BLaER1 (cell line): ENCODE measurements around the gene ZFAND2B.
"Not testable (repeated sequence)": the region's sequence is repeated elsewhere in the genome, so short reads cannot be mapped to it uniquely, and the experiment has no call there.

ENCODE experiments used
- H3K27ac ChIP-seq: shearing (Covaris generic); formaldehyde crosslinking; 2 replicates; pipeline ENCODE4 v1.8.1; 2022
- H3K27me3 ChIP-seq: shearing (Covaris generic); formaldehyde crosslinking; 2 replicates; pipeline ENCODE4 v1.8.1; 2022
- H3K36me3 ChIP-seq: shearing (Covaris generic); formaldehyde crosslinking; 2 replicates; pipeline ENCODE4 v1.8.1; 2022
- H3K4me1 ChIP-seq: shearing (Covaris generic); formaldehyde crosslinking; 2 replicates; pipeline ENCODE4 v1.8.1; 2022
- H3K4me2 ChIP-seq: shearing (Covaris generic); formaldehyde crosslinking; 2 replicates; pipeline ENCODE4 v1.8.1; 2022
- H3K4me3 ChIP-seq: shearing (Covaris generic); formaldehyde crosslinking; 2 replicates; pipeline ENCODE4 v1.8.1; 2022
- H3K9ac ChIP-seq: shearing (Covaris generic); formaldehyde crosslinking; 2 replicates; pipeline ENCODE4 v1.8.1; 2022
- H3K9me3 ChIP-seq: shearing (Covaris generic); formaldehyde crosslinking; 2 replicates; pipeline ENCODE4 v1.8.1; 2022
- H4K20me1 ChIP-seq: shearing (Covaris generic); formaldehyde crosslinking; 2 replicates; pipeline ENCODE4 v1.8.1; 2022
- Cebpa-rat ChIP-seq: shearing (Covaris generic); IDR thresholded peaks from 2 replicates; pipeline ENCODE4 v1.8.1; 2022

Gene ZFAND2B

DNA sequence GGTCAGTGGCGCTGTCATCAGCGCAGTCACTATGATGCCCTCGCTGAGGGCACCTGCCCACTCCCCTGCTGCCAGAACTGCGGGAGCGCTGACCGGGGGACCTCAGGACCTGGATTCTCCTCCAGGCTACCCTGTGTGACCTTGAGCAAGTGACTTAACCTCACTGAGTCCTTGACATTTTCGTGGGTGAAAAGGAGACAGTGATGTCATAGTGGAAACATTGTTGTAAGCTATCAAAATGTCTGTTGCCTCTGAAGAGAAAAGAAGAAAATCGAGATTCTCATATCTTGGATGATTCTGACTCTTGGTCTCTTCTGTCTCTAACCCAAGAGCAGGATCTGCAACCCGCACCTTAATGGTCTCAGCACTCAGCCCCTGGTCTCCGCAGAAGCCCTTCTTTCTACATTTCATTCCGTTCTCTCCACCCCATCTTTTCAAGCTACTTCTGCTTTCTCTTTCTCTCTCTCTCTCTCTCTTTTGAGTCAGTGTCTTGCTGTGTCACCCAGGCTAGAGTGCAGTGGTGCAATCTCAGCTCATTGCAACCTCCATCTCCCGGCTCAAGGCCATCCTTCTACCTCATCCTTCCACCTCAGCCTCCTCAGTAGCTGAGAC lies 48.1 kb downstream of the ZFAND2B start:
- peaks cover 16% of the 10 kb centered on the region; the same call in 1 of the 2 replicates for H3K27me3 ChIP-seq
- TF ChIP-seq Cebpa-rat: 0 out of 2 replicates have a peak, but pooled peaks have one; percentile 25
- peak overlapping the region; percentile 71 for H3K4me3 ChIP-seq
- peak overlapping the region; percentile 98 for H3K4me2 ChIP-seq
- no peaks in the 10 kb centered on the region for H4K20me1 ChIP-seq
- H3K9ac ChIP-seq: peak overlapping the region; percentile 42; the same call in 1 of the 2 replicates
- peaks cover 57% of the 10 kb centered on the region for H3K4me1 ChIP-seq
- H3K27ac ChIP-seq: peak overlapping the region; percentile 67
- peaks cover 10% of the 10 kb centered on the region; the same call in 1 of the 2 replicates for H3K36me3 ChIP-seq
- H3K9me3 ChIP-seq: no peaks in the 10 kb centered on the region

GRCh38 chr2:219258942-219259341 lies 52.4 kb downstream of the ZFAND2B start:
- H3K4me3 ChIP-seq, H3K9me3 ChIP-seq, H4K20me1 ChIP-seq, H3K9ac ChIP-seq, H3K27me3 ChIP-seq, H3K27ac ChIP-seq, H3K36me3 ChIP-seq, H3K4me2 ChIP-seq: not testable (repeated sequence)
- H3K4me1 ChIP-seq: peaks cover 31% of the 10 kb centered on the region
